GM12878 (cell line): ENCODE measurements around the gene TDRKH. TPM values are rescaled to one million over a fixed set of nuclear protein-coding genes. Genes with fewer than 3 reads are reported as not detected.

Experiments
- ATAC-seq: fragments of 200-7000 bp; cut with Tn5 transposase; 3 replicates; pipeline ENCODE4 v1.9.1; 2020; ENCODE audit warnings: mild to moderate bottlenecking, moderate library complexity
- BruUV-seq: library from RNA; stranded (reverse); fragments of 400-500 nt; replicated peaks from 2 replicates; lab custom pipeline; 2021; lab: Mats Ljungman, UMichigan
- CTCF ChIA-PET: fragments of 300-600 bp; sonication (Branson Sonifier 250); formaldehyde crosslinking; extraction: SDS; loops from one replicate; lab custom pipeline; 2021; ENCODE audit warnings: inconsistent platforms; lab: Yijun Ruan, JAX
- POLR2A ChIA-PET: fragments of 350-600 bp; formaldehyde crosslinking; extraction: SDS; loops from one replicate; lab custom pipeline; 2021; ENCODE audit warnings: inconsistent platforms; lab: Charles Lee
- RAD21 ChIA-PET: fragments of 300-600 bp; sonication (Branson Sonifier 250); formaldehyde crosslinking; loops from one replicate; lab custom pipeline; 2023; ENCODE audit warnings: antibody characterized with exemption; ENCODE audit not compliant: unreplicated experiment; lab: Charles Lee
- SMC1A ChIA-PET: fragments of 300-600 bp; sonication (Branson Sonifier 250); formaldehyde crosslinking; loops from one replicate; lab custom pipeline; 2023; ENCODE audit not compliant: unreplicated experiment, uncharacterized antibody; lab: Charles Lee
- DNase-seq: peaks from one replicate; pipeline ENCODE4 v3.0.0-alpha.2; 2011; ENCODE audit warnings: low read depth, low spot score
- FAIRE-seq: peaks from 3 replicates; lab custom pipeline; 2011; peaks lifted over from hg19 to GRCh38; lab: Jason Lieb, UNC
- H2AFZ ChIP-seq: 2 replicates; pipeline ENCODE4 v1.6.0; 2011; ENCODE audit warnings: low read depth, low read length, control low read depth; ENCODE audit not compliant: control insufficient read depth
- H3K27ac ChIP-seq: 2 replicates; pipeline ENCODE4 v1.5.1; 2011; ENCODE audit warnings: control low read depth; ENCODE audit not compliant: control insufficient read depth, insufficient read depth
- H3K27me3 ChIP-seq, 2 experiments: replicated peaks in 1 of 2; 2 replicates each; pipeline versions ENCODE4 v1.6.0 to v1.6.1; 2011; ENCODE audit warnings: low read length in 1 of 2; ENCODE audit not compliant: control insufficient read depth in 2 of 2, insufficient read depth in 2 of 2
- H3K36me3 ChIP-seq, 2 experiments: 2 replicates each; pipeline ENCODE4 v1.5.1; 2011; ENCODE audit warnings: low read length in 1 of 2; ENCODE audit not compliant: control insufficient read depth in 2 of 2, insufficient read depth in 2 of 2
- H3K4me1 ChIP-seq: 2 replicates; pipeline ENCODE4 v1.6.1; 2011; ENCODE audit warnings: mild to moderate bottlenecking, low read length, moderate library complexity, mixed read lengths; ENCODE audit not compliant: control insufficient read depth, insufficient read depth
- H3K4me2 ChIP-seq: 2 replicates; pipeline ENCODE4 v1.6.0; 2011; ENCODE audit warnings: control low read depth; ENCODE audit not compliant: control insufficient read depth, insufficient read depth
- H3K4me3 ChIP-seq: fragments of 200-600 bp; sonication (generic); 2 replicates; pipeline ENCODE4 v1.5.1; 2016
- H3K79me2 ChIP-seq: 2 replicates; pipeline ENCODE4 v1.6.0; 2011; ENCODE audit warnings: low read length; ENCODE audit not compliant: control insufficient read depth, insufficient read depth
- H3K9ac ChIP-seq: 2 replicates; pipeline ENCODE4 v1.8.0; 2011; ENCODE audit warnings: low read length, control low read depth, mixed read lengths; ENCODE audit not compliant: control insufficient read depth, insufficient read depth
- H3K9me3 ChIP-seq: replicated peaks from 3 replicates; pipeline ENCODE4 v1.5.1; 2011; ENCODE audit warnings: mild to moderate bottlenecking, low read length; ENCODE audit not compliant: control insufficient read depth, insufficient read depth
- H4K20me1 ChIP-seq: 2 replicates; pipeline ENCODE4 v1.6.0; 2011; ENCODE audit not compliant: control insufficient read depth, insufficient read depth
- ATF7 ChIP-seq: fragments of 450-650 bp; IDR thresholded peaks from 2 replicates; pipeline ENCODE4 v1.6.1; 2016; ENCODE audit warnings: low read depth, mild to moderate bottlenecking
- BCL11A ChIP-seq: IDR thresholded peaks from 2 replicates; pipeline ENCODE4 v1.6.1; 2011; ENCODE audit warnings: low read depth, low read length
- BHLHE40 ChIP-seq, 2 experiments: fragments of 450-650 bp in 1 of 2; IDR thresholded peaks; 2 replicates each; pipeline ENCODE4 v1.6.1; 2011 to 2017; ENCODE audit warnings: low read depth in 2 of 2, borderline replicate concordance in 1 of 2, improper control_type of control experiment in 1 of 2, low read length in 1 of 2, mild to moderate bottlenecking in 1 of 2
- NR2F1 ChIP-seq: fragments of 450-650 bp; conservative IDR thresholded peaks from 2 replicates; pipeline ENCODE4 v1.6.1; 2017; ENCODE audit warnings: mild to moderate bottlenecking
- PAX8 ChIP-seq: fragments of 450-650 bp; IDR thresholded peaks from 2 replicates; pipeline ENCODE4 v1.6.1; 2017; ENCODE audit warnings: mild to moderate bottlenecking, moderate library complexity
- RCOR1 ChIP-seq: conservative IDR thresholded peaks from 2 replicates; pipeline ENCODE4 v1.6.1; 2012; ENCODE audit warnings: low read depth, low read length, improper control_type of control experiment
- SMARCA5 ChIP-seq: fragments of 450-650 bp; IDR thresholded peaks from 2 replicates; pipeline ENCODE4 v1.6.1; 2017; ENCODE audit warnings: mild to moderate bottlenecking
- SPI1 ChIP-seq: IDR thresholded peaks from 2 replicates; pipeline ENCODE4 v1.6.1; 2011; ENCODE audit warnings: low read depth, mild to moderate bottlenecking, low read length, moderate library complexity, borderline replicate concordance; ENCODE audit not compliant: insufficient read depth
- SUZ12 ChIP-seq: fragments of 200-600 bp; sonication (generic); IDR thresholded peaks from one replicate; pipeline ENCODE4 v1.6.1; 2018; ENCODE audit warnings: antibody characterized with exemption, mild to moderate bottlenecking; ENCODE audit not compliant: unreplicated experiment
- TBL1XR1 ChIP-seq: IDR thresholded peaks from 2 replicates; pipeline ENCODE4 v1.6.1; 2012; ENCODE audit warnings: low read depth, low read length, improper control_type of control experiment
- ZNF24 ChIP-seq: fragments of 450-650 bp; IDR thresholded peaks from 2 replicates; pipeline ENCODE4 v1.6.1; 2017; ENCODE audit warnings: antibody characterized with exemption, mild to moderate bottlenecking
- WGBS: methylation state at CpG from one replicate; pipeline ENCODE4 v1.1.6; 2016; ENCODE audit warnings: low lambda C conversion rate; ENCODE audit not compliant: insufficient replicate concordance, insufficient coverage; ENCODE audit errors: missing lambda C conversion rate; 5-methylcytosine and 5-hydroxymethylcytosine counted together
- in situ Hi-C: fragments of 300-500 bp; cut with MboI; formaldehyde crosslinking; loops from 9 replicates; pipeline ENCODE4 v1.14.3; 2018; ENCODE audit warnings: mixed read lengths
- intact Hi-C: fragments of 100-400 bp; cut with micrococcal nuclease; formaldehyde crosslinking; loops from one replicate; pipeline ENCODE4 v1.14.2; 2022; ENCODE audit not compliant: unreplicated experiment
- polyA plus RNA-seq, 11 experiments: library from polyadenylated mRNA; depleted of rRNA in 4 of 11; unstranded in 6 of 11; stranded (reverse) in 5 of 11; fragments of >200 nt; fragmentation: Nextera tagmentation in 4 of 11; fragmentation: Illumina TruSeq in 1 of 11; extraction: Ambion mirVana in 4 of 11; extraction: Trizol in 1 of 11; gene quantifications; 1 replicate in 1 of 11; 2 replicates in 10 of 11; pipeline versions ENCODE4 v1.2.1 to v1.2.3, GENCODE V29; 2011 to 2016; ENCODE audit warnings: inconsistent platforms in 2 of 11, missing spikeins in 2 of 11, low read depth in 1 of 11
- total RNA-seq, 4 experiments: library from RNA; depleted of rRNA in 3 of 4; stranded (reverse); fragments of >200 nt in 3 of 4; fragmentation: Illumina TruSeq in 1 of 4; extraction: Trizol in 1 of 4; gene quantifications; 2 replicates each; pipeline versions ENCODE4 v1.2.1 to v1.2.3, GENCODE V29; 2013 to 2021
- TF ChIP-seq, protein P1 (sequence below): IDR thresholded peaks from 2 replicates; pipeline ENCODE4 v1.6.1; 2012; ENCODE audit warnings: low read depth, low read length, improper control_type of control experiment
- TF ChIP-seq, protein P2 (sequence below): IDR thresholded peaks from 2 replicates; pipeline ENCODE4 v1.6.1; 2011; ENCODE audit warnings: borderline replicate concordance, low read depth, mild to moderate bottlenecking, moderate library complexity, low read length; ENCODE audit not compliant: insufficient read depth, poor library complexity, severe bottlenecking
- TF ChIP-seq, protein P3 (sequence below): fragments of 450-650 bp; IDR thresholded peaks from 2 replicates; pipeline ENCODE4 v1.6.1; 2017; ENCODE audit warnings: mild to moderate bottlenecking, low read depth, inconsistent platforms; ENCODE audit not compliant: poor library complexity, severe bottlenecking

TDRKH gene
- total and polyA plus RNA-seq, 10 of the 15 experiments (the other 5 are each of a cell fraction or from before 2014, with no cell fraction given): 1.3 to 8.4 (median 2.9) TPM

DNA sequence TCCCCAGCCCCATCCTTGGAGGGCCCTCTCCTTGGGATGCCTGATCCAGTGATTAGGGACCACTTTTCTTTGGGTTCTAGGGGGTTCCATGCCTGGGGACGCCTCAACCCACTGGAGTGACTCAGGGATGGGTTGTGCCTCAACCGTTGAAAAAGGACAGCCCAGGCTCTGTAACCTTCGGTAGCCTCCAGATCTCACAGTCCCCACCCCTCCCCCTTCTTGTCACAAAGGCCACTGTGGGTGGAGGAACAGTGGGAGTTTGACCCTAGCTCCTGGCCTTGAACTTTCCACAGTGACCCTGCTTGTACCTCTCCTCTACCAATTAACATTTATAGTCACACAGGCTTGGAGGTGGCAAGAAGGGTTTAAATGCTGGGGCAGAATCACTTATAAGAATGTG, 43.9 kb upstream of the TDRKH start:
- ChIA-PET POLR2A (no interaction called here), CTCF (interaction anchor here (0.7 to 2.8 kb wide), 3 partner anchors 48 to 100 kb away, joined by 3 to 15 read pairs (median 3); no protein-coding TSS in a partner anchor), SMC1A (interaction anchor here (1.1 to 3.8 kb wide), 3 partner anchors 12 to 533 kb away, joined by 3 to 12 read pairs (median 3); no protein-coding TSS in a partner anchor), RAD21 (no interaction called here)
- Histone ChIP-seq H3K36me3 (no peaks in the 10 kb centered on the region), H3K4me3 (no peak overlapping the region), H2AFZ (no peak overlapping the region), H3K9ac (no peak overlapping the region), H4K20me1 (peaks cover 5% of the 10 kb centered on the region; the same call in 1 of the 2 replicates), H3K4me2 (no peak overlapping the region), H3K27ac (no peak overlapping the region), H3K9me3 (no peaks in the 10 kb centered on the region), H3K4me1 (peaks cover 7% of the 10 kb centered on the region; the same call in 1 of the 2 replicates), H3K79me2 (no peaks in the 10 kb centered on the region), H3K27me3 (peaks cover 0 to 8% of the 10 kb centered on the region in 2 experiments)
- ATAC-seq: no peak
- TF ChIP-seq SMARCA5 (no peak), ZNF24 (no peak), NR2F1 (no peak), ATF7 (no peak), SPI1 (no peak), BCL11A (no peak), SUZ12 (no peak), BHLHE40 (IDR thresholded peaks at IDR 0.05; ENCODE audit: borderline replicate concordance in 1 of 2, low read depth in 2 of 2, low read length in 1 of 2) (no peak), TBL1XR1 (no peak), RCOR1 (no peak), PAX8 (no peak)
- TF ChIP-seq, protein P1, sequence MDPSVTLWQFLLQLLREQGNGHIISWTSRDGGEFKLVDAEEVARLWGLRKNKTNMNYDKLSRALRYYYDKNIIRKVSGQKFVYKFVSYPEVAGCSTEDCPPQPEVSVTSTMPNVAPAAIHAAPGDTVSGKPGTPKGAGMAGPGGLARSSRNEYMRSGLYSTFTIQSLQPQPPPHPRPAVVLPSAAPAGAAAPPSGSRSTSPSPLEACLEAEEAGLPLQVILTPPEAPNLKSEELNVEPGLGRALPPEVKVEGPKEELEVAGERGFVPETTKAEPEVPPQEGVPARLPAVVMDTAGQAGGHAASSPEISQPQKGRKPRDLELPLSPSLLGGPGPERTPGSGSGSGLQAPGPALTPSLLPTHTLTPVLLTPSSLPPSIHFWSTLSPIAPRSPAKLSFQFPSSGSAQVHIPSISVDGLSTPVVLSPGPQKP: no peak
- TF ChIP-seq, protein P2, sequence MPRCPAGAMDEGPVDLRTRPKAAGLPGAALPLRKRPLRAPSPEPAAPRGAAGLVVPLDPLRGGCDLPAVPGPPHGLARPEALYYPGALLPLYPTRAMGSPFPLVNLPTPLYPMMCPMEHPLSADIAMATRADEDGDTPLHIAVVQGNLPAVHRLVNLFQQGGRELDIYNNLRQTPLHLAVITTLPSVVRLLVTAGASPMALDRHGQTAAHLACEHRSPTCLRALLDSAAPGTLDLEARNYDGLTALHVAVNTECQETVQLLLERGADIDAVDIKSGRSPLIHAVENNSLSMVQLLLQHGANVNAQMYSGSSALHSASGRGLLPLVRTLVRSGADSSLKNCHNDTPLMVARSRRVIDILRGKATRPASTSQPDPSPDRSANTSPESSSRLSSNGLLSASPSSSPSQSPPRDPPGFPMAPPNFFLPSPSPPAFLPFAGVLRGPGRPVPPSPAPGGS: no peak
- TF ChIP-seq, protein P3, sequence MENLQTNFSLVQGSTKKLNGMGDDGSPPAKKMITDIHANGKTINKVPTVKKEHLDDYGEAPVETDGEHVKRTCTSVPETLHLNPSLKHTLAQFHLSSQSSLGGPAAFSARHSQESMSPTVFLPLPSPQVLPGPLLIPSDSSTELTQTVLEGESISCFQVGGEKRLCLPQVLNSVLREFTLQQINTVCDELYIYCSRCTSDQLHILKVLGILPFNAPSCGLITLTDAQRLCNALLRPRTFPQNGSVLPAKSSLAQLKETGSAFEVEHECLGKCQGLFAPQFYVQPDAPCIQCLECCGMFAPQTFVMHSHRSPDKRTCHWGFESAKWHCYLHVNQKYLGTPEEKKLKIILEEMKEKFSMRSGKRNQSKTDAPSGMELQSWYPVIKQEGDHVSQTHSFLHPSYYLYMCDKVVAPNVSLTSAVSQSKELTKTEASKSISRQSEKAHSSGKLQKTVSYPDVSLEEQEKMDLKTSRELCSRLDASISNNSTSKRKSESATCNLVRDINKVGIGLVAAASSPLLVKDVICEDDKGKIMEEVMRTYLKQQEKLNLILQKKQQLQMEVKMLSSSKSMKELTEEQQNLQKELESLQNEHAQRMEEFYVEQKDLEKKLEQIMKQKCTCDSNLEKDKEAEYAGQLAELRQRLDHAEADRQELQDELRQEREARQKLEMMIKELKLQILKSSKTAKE: no peak
- WGBS: 0% methylated on average over 3 of the region's 3 CpGs
- intact Hi-C loops (loop anchor here (10.0 kb wide), 1 partner anchor 119 kb away; the partner anchor contains the start of gene CELF3), in situ Hi-C loops (loop anchor here (10.0 kb wide), 2 partner anchors 389 to 539 kb away; no protein-coding TSS in a partner anchor)
- BruUV-seq: no TSS peak
- no peak for FAIRE-seq
- DNase-seq: no peak
